Measurements from ENCODE around the gene KRT39.
"Not testable (repeated sequence)": the region's sequence is repeated elsewhere in the genome, so short reads cannot be mapped to it uniquely, and the experiment has no call there.

Gene KRT39

DNA sequence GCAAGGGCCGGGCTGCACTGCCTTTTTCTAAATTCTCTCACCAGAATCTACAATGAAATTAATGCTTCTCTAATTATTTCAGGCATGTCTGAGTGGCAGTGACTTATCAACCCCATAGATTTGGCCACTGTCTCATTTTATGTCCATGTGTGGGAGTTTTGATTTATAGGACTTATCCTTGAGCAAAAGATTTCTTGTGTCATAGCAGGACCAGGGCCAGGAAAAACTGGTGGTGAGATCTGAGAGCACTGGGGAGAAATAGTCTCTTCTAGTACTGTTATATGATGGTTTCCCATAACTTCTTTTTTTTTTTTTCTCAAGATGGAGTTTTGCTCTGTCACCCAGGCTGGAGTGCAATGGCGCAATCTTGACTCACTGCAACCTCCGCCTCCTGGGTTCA lies 27.8 kb downstream of the KRT39 start:
- no peak overlapping the region for H3K4me3 ChIP-seq (ENCODE audit: low read length)
- TF ChIP-seq ZNF274 (IDR thresholded peaks at IDR 0.05; ENCODE audit: low read depth, low read length), result no peak

GRCh38 chr17:40937384-40937819 lies 29.3 kb downstream of the KRT39 start, which contains the start of gene KRT23:
Gene KRT23, minus strand, starts transcription at chr17:40937646. Its CDS starts 1,043 bp downstream, at chr17:40936603.
- H3K4me3 ChIP-seq (ENCODE audit: low read length), result no peak within 1 kb of the TSS
- no peak for TF ChIP-seq ZNF274 (IDR thresholded peaks at IDR 0.05; ENCODE audit: low read depth, low read length)

DNA sequence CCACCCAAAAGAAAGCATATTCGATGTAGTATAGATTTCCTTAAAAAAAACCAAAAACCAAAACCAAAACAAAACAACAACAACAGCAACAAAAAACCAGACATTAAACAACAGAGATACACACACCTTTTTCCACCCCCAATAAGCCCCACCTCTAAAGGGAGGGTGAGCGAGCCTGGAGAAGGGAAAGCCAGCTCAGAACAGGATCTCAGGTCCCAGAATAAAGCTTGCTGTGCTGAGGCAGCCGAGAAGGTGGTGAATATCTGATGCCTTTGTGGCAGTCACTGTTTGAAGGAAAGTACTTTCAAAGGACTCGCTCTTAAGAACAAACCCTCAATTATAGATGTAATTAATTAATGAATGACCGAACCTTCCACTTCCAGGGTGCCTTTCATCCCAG lies 29.8 kb downstream of the KRT39 start:
- TF ChIP-seq ZNF274 (IDR thresholded peaks at IDR 0.05; ENCODE audit: low read depth, low read length), result no peak

DNA sequence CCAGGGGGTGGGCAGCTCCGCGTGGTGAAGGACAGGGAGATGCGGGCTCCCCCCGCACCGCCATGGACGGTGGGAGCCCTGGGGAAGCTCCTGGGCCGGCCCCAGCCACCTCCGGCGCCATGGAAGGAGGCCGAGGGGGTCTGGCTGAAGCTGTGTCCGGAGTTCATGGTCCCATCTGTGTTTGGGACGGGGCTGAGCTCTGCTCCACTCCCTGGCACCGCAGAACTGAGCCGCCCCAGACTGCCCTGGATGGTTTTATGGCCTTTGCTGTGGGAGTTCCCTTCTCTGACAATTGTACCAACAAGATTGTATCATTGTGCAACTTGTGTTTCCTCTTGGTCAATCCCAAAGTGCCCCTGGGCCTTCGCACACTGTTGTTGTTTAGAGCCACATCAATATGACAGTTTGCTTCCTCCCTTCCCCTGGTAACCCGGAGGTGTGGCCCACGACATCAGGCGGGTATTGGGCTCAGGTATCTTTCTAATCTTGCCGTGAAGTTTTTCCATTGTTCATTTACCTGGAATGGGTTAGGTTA lies 30.2 kb downstream of the KRT39 start:
- no peak for TF ChIP-seq ZNF274 (IDR thresholded peaks at IDR 0.05; ENCODE audit: low read depth, low read length)
- H3K4me3 ChIP-seq (ENCODE audit: low read length), result no peak overlapping the region

More for the DNA sequence above, 29.8 kb downstream of the KRT39 start:
- H3K4me3 ChIP-seq (ENCODE audit: low read length), result no peak overlapping the region

DNA sequence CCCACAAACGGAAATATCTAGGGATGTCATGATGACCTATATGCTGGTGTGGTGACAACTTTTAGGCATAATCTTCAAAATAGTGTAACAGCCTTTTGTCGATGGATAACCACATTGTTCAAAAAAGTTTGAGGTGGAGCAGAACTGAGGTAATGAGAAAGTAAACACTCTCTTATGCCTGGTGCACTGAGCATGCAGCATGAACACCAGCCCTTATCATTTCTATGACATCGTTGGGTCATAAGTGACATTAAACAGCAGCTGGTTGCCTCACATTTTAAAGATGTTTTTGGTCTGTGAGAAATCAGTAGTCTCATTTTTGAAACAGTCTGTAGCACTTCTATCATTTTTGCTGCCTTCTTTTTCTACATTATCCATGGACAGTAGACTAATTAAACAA lies 31.1 kb downstream of the KRT39 start:
- no peak overlapping the region for H3K4me3 ChIP-seq (ENCODE audit: low read length)
- TF ChIP-seq ZNF274 (IDR thresholded peaks at IDR 0.05; ENCODE audit: low read depth, low read length), result no peak

DNA sequence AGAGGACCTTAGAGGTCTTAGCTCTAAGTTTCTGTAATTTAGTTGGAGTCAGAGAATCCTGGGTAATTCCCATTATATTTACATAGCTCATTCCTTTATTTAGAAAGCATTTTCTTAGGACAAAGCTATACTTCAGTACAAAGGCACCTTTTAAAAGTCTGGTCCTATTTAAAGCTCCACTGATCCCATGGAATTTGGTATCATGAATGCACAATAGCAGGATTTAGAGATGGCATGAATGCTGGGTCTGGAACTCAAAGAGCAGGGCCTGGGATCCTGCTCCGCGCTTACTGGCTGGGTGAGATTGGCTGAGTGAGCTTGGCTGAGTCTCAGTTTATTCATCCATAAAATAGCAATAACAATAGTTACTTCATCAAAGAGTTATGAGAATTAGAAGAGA lies 34.1 kb downstream of the KRT39 start:
- TF ChIP-seq ZNF274 (IDR thresholded peaks at IDR 0.05; ENCODE audit: low read depth, low read length), result no peak
- H3K4me3 ChIP-seq (ENCODE audit: low read length), result no peak overlapping the region

GRCh38 chr17:40931311-40931710 lies 35.4 kb downstream of the KRT39 start:
- no peak for TF ChIP-seq ZNF274 (IDR thresholded peaks at IDR 0.05; ENCODE audit: low read depth, low read length)
- H3K4me3 ChIP-seq (ENCODE audit: low read length), result no peak overlapping the region

- no peak overlapping the region for H3K4me3 ChIP-seq (ENCODE audit: low read length)
- no peak for TF ChIP-seq ZNF274 (IDR thresholded peaks at IDR 0.05; ENCODE audit: low read depth, low read length)
These were observed 40.4 kb downstream of the KRT39 start for GRCh38 chr17:40926341-40926740.

- TF ChIP-seq ZNF274 (IDR thresholded peaks at IDR 0.05; ENCODE audit: low read depth, low read length), result no peak
- no peak overlapping the region for H3K4me3 ChIP-seq (ENCODE audit: low read length)
These were observed 44.5 kb downstream of the KRT39 start for GRCh38 chr17:40922239-40922638.

- no peak overlapping the region for H3K4me3 ChIP-seq (ENCODE audit: low read length)
- no peak for TF ChIP-seq ZNF274 (IDR thresholded peaks at IDR 0.05; ENCODE audit: low read depth, low read length)
These were observed 45.7 kb downstream of the KRT39 start for GRCh38 chr17:40921026-40921425.

DNA sequence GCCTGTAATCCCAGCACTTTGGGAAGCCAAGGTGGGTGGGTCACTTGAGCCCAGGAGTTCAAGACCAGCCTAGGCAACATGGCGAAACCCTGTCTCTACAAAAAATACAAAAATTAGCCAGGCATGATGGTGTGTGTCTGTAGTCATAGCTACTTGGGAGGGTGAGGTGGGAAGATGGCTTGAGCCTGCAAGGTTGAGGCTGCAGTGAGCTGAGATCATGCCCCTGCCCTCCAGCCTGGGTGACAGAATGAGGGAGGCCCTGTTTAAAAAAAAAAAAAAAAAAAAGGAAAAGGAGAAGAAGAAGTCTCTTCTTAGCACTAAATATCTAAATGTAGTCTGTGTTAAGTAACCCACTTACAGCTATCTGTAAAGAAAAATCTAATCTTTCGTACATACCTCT lies 49.6 kb downstream of the KRT39 start:
- not testable (repeated sequence) for H3K4me3 ChIP-seq (ENCODE audit: low read length)

- H3K4me3 ChIP-seq (ENCODE audit: low read length), result no peak overlapping the region
These were observed 50.4 kb downstream of the KRT39 start for GRCh38 chr17:40916366-40916765.

GRCh38 chr17:40915721-40916256 lies 51.0 kb downstream of the KRT39 start:
- H3K4me3 ChIP-seq (ENCODE audit: low read length), result no peak overlapping the region
- no peak for TF ChIP-seq ZNF274 (IDR thresholded peaks at IDR 0.05; ENCODE audit: low read depth, low read length)

More at GRCh38 chr17:40916366-40916765, 50.4 kb downstream of the KRT39 start:
- no peak for TF ChIP-seq ZNF274 (IDR thresholded peaks at IDR 0.05; ENCODE audit: low read depth, low read length)

DNA sequence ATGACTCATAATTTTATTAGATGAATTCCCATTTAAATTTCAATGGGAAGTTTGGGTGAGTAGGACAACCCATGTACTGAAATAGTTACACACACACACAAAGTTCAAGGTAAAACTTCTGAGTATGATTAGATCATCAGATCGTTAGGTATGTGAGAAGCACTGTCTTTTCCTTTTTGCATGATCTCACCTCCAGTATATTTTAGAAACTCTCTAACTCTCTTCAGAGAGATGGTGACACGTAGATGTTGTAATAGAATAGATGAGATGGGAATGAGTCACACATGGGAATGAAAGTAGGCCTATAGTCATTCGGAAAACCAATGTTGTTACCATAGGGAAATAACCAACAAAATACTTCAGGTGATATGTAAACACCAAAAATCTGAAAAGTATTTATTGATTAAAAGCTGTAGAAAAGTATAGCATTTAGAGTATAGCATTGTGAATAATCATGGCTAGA lies 51.5 kb downstream of the KRT39 start:
- no peak for TF ChIP-seq ZNF274 (IDR thresholded peaks at IDR 0.05; ENCODE audit: low read depth, low read length)
- no peak overlapping the region for H3K4me3 ChIP-seq (ENCODE audit: low read length)

DNA sequence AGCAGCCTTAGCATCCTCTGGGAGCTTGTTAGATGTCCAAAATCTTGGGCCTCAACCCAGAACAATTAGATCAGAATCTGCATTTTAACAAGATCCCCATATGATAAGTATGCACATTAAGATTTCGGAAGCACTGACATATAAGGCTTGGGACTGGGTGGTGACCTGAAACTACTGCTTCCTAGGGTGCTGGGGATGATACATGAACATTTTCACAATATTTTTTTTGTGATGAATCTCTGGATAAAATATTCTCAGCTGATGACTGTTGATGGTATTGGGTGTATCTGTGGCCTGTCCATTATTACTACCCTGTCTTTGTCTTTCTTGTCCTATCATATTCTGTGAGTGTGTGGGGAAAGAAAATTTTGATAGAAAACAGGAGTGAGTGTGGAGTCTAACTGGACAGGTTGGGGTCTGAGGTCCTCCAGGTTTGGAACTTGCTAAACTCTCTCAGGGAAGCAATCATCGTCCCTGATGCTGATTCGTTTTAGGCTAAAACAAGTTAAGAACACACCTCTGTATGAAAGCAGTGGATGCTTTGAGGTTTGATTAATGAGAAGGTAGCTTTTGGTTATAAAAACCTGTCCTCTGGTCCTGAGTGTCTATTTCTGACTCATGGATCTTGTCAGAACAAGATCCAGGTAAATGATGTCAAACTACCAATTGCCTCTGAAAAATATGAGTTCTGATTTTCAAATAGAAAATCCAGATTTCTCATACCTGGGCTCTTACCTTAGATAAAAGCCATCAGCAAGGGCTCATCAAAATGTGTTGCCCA lies 52.5 kb downstream of the KRT39 start:
- TF ChIP-seq ZNF274 (IDR thresholded peaks at IDR 0.05; ENCODE audit: low read depth, low read length), result no peak

More for the DNA sequence above, 52.5 kb downstream of the KRT39 start:
- no peak overlapping the region for H3K4me3 ChIP-seq (ENCODE audit: low read length)

All from GM08714 (cell line).